BE2C (cell line): ENCODE data around the gene POLR1B.
"Not testable (repeated sequence)": the region's sequence is repeated elsewhere in the genome, so short reads cannot be mapped to it uniquely, and the experiment has no call there.

Experiments used
- DNase-seq: peaks from one replicate; pipeline ENCODE4 v3.0.0-alpha.2; 2020
- H3K27me3 ChIP-seq: fragments of 250-450 bp; sonication (Bioruptor Pico); 2 replicates; pipeline ENCODE4 v1.5.1; 2020; ENCODE audit warnings: mild to moderate bottlenecking
- H3K36me3 ChIP-seq: fragments of 250-450 bp; sonication (Bioruptor Pico); 2 replicates; pipeline ENCODE4 v1.5.1; 2020; ENCODE audit warnings: mild to moderate bottlenecking
- H3K4me1 ChIP-seq: fragments of 250-450 bp; sonication (Bioruptor Pico); 2 replicates; pipeline ENCODE4 v1.5.1; 2020
- H3K4me3 ChIP-seq: 2 replicates; pipeline ENCODE4 v1.5.1; 2011; ENCODE audit warnings: low read depth, low read length
- H3K9me3 ChIP-seq: fragments of 250-450 bp; sonication (Bioruptor Pico); 2 replicates; pipeline ENCODE4 v1.5.1; 2020
- CTCF ChIP-seq: IDR thresholded peaks from 2 replicates; pipeline ENCODE4 v1.5.1; 2012; ENCODE audit warnings: mild to moderate bottlenecking, low read depth, low read length

POLR1B gene

GRCh38 chr2:112615051-112615450 lies 72.8 kb downstream of the POLR1B start:
- DNase-seq: no peak
- Histone ChIP-seq H3K9me3 (no peaks in the 10 kb centered on the region), H3K4me1 (no peaks in the 10 kb centered on the region), H3K36me3 (no peaks in the 10 kb centered on the region), H3K4me3 (no peak overlapping the region), H3K27me3 (no peaks in the 10 kb centered on the region)
- no peak for TF ChIP-seq CTCF

GRCh38 chr2:112615798-112616197 lies 73.5 kb downstream of the POLR1B start:
- not testable (repeated sequence) for H3K4me1 ChIP-seq, H3K4me3 ChIP-seq, DNase-seq, H3K36me3 ChIP-seq, H3K9me3 ChIP-seq, H3K27me3 ChIP-seq

GRCh38 chr2:112618383-112618782 lies 76.1 kb downstream of the POLR1B start:
- no peak for DNase-seq
- no peak for TF ChIP-seq CTCF
- Histone ChIP-seq H3K36me3 (no peaks in the 10 kb centered on the region), H3K4me1 (no peaks in the 10 kb centered on the region), H3K27me3 (no peaks in the 10 kb centered on the region), H3K9me3 (no peaks in the 10 kb centered on the region), H3K4me3 (no peak overlapping the region)

- Histone ChIP-seq H3K36me3 (no peaks in the 10 kb centered on the region), H3K4me1 (no peaks in the 10 kb centered on the region), H3K27me3 (no peaks in the 10 kb centered on the region), H3K9me3 (no peaks in the 10 kb centered on the region), H3K4me3 (no peak overlapping the region)
- TF ChIP-seq CTCF: no peak
- no peak for DNase-seq
These were observed 79.7 kb downstream of the POLR1B start for GRCh38 chr2:112621790-112622527.

GRCh38 chr2:112622528-112622849 lies 80.2 kb downstream of the POLR1B start:
- no peaks in the 10 kb centered on the region for H3K27me3 ChIP-seq
- no peak for TF ChIP-seq CTCF
- H3K4me1 ChIP-seq: no peaks in the 10 kb centered on the region
- no peak overlapping the region for H3K4me3 ChIP-seq
- no peaks in the 10 kb centered on the region for H3K9me3 ChIP-seq
- DNase-seq: no peak
- no peaks in the 10 kb centered on the region for H3K36me3 ChIP-seq

GRCh38 chr2:112623913-112624777 lies 81.9 kb downstream of the POLR1B start:
- TF ChIP-seq CTCF: no peak
- H3K36me3 ChIP-seq: no peaks in the 10 kb centered on the region
- no peaks in the 10 kb centered on the region for H3K27me3 ChIP-seq
- no peaks in the 10 kb centered on the region for H3K4me1 ChIP-seq
- no peaks in the 10 kb centered on the region for H3K9me3 ChIP-seq
- no peak overlapping the region for H3K4me3 ChIP-seq
- no peak for DNase-seq
